Naive thymus-derived CD4-positive, alpha-beta T cell (primary cell): ENCODE measurements around the gene USF3. TPM values are rescaled to one million over a fixed set of nuclear protein-coding genes. Genes with fewer than 3 reads are reported as not detected.

Experiments used
- ATAC-seq: fragments of 150-1000 bp; cut with Tn5 transposase; 2 replicates; pipeline ENCODE4 v1.10.0; 2021; ENCODE audit warnings: mild to moderate bottlenecking, moderate library complexity
- CTCF ChIA-PET: fragments of 350-600 bp; sonication (Branson Sonifier 250); formaldehyde crosslinking; loops from one replicate; lab custom pipeline; 2021; ENCODE audit warnings: antibody characterized with exemption; lab: Charles Lee
- POLR2A ChIA-PET: fragments of 350-600 bp; sonication (Branson Sonifier 250); formaldehyde crosslinking; loops from one replicate; lab custom pipeline; 2021; ENCODE audit warnings: antibody characterized with exemption, inconsistent platforms; lab: Charles Lee
- DNase-seq, 9 donors: peaks; one replicate each; pipeline versions ENCODE4 v3.0.0 to v3.0.0-alpha.2; 2020 to 2022; ENCODE audit warnings: mixed read lengths in 1 of 9
- H3K27ac ChIP-seq: one replicate; pipeline ENCODE4 v1.7.0; 2013; ENCODE audit warnings: mild to moderate bottlenecking, low read depth, low read length, moderate library complexity
- H3K27me3 ChIP-seq, 2 donors: one replicate each; pipeline ENCODE4 v1.7.0; 2013; ENCODE audit warnings: low read length in 2 of 2, mild to moderate bottlenecking in 2 of 2, moderate library complexity in 2 of 2; ENCODE audit not compliant: control insufficient read depth in 2 of 2, insufficient read depth in 2 of 2
- H3K36me3 ChIP-seq, 3 experiments: 1 replicate in 2 of 3; 2 replicates in 1 of 3; pipeline ENCODE4 v1.7.0; 2013; ENCODE audit warnings: low read length in 3 of 3, mild to moderate bottlenecking in 3 of 3, moderate library complexity in 1 of 3; ENCODE audit not compliant: insufficient read depth in 3 of 3, control insufficient read depth in 2 of 3
- H3K4me1 ChIP-seq, 2 donors: one replicate each; pipeline ENCODE4 v1.7.0; 2013; ENCODE audit warnings: low read length in 2 of 2, mild to moderate bottlenecking in 2 of 2, moderate library complexity in 1 of 2; ENCODE audit not compliant: control insufficient read depth in 2 of 2, insufficient read depth in 2 of 2
- H3K4me3 ChIP-seq: 2 replicates; pipeline ENCODE4 v1.7.0; 2013; ENCODE audit warnings: mild to moderate bottlenecking, low read length
- H3K9me3 ChIP-seq, 3 experiments: 1 replicate in 2 of 3; 2 replicates in 1 of 3; pipeline ENCODE4 v1.7.0; 2013; ENCODE audit warnings: low read length in 3 of 3; ENCODE audit not compliant: control insufficient read depth in 2 of 3
- H3K27ac Mint-ChIP-seq, 9 donors: one replicate each; pipeline ENCODE4 v1.8.0; 2020 to 2022; ENCODE audit warnings: mixed read lengths in 9 of 9, mild to moderate bottlenecking in 8 of 9, moderate library complexity in 5 of 9, inconsistent platforms in 2 of 9
- H3K27me3 Mint-ChIP-seq, 5 donors: one replicate each; pipeline ENCODE4 v1.8.0; 2021 to 2022; ENCODE audit warnings: mixed read lengths in 5 of 5, mild to moderate bottlenecking in 1 of 5
- H3K36me3 Mint-ChIP-seq, 5 donors: one replicate each; pipeline ENCODE4 v1.8.0; 2020 to 2022; ENCODE audit warnings: mixed read lengths in 5 of 5, mild to moderate bottlenecking in 3 of 5, inconsistent platforms in 1 of 5
- H3K4me1 Mint-ChIP-seq, 7 donors: one replicate each; pipeline ENCODE4 v1.8.0; 2020 to 2022; ENCODE audit warnings: mixed read lengths in 7 of 7, mild to moderate bottlenecking in 3 of 7, inconsistent platforms in 1 of 7
- H3K4me3 Mint-ChIP-seq, 10 donors: one replicate each; pipeline ENCODE4 v1.8.0; 2020 to 2022; ENCODE audit warnings: mild to moderate bottlenecking in 10 of 10, mixed read lengths in 10 of 10, moderate library complexity in 6 of 10, inconsistent platforms in 2 of 10
- H3K9me3 Mint-ChIP-seq, 11 donors: one replicate each; pipeline ENCODE4 v1.8.0; 2020 to 2022; ENCODE audit warnings: mixed read lengths in 11 of 11, mild to moderate bottlenecking in 4 of 11, inconsistent platforms in 1 of 11, moderate library complexity in 1 of 11
- intact Hi-C, 2 donors: fragments of 100-400 bp; cut with micrococcal nuclease; formaldehyde crosslinking; loops; one replicate each; pipeline ENCODE4 v1.15.1; 2023
- polyA plus RNA-seq, 2 donors: library from polyadenylated mRNA; unstranded; fragments of 300-500 nt; fragmentation: Illumina TruSeq; gene quantifications; one replicate each; pipeline ENCODE4 v1.2.3, GENCODE V29; 2021
- total RNA-seq, 6 experiments: library from RNA in 5 of 6; stranded (reverse) in 5 of 6; gene quantifications; 1 replicate in 5 of 6; 2 replicates in 1 of 6; pipeline ENCODE4 v1.2.3 and lab custom pipeline; 2021 to 2026

The USF3 gene, protein sequence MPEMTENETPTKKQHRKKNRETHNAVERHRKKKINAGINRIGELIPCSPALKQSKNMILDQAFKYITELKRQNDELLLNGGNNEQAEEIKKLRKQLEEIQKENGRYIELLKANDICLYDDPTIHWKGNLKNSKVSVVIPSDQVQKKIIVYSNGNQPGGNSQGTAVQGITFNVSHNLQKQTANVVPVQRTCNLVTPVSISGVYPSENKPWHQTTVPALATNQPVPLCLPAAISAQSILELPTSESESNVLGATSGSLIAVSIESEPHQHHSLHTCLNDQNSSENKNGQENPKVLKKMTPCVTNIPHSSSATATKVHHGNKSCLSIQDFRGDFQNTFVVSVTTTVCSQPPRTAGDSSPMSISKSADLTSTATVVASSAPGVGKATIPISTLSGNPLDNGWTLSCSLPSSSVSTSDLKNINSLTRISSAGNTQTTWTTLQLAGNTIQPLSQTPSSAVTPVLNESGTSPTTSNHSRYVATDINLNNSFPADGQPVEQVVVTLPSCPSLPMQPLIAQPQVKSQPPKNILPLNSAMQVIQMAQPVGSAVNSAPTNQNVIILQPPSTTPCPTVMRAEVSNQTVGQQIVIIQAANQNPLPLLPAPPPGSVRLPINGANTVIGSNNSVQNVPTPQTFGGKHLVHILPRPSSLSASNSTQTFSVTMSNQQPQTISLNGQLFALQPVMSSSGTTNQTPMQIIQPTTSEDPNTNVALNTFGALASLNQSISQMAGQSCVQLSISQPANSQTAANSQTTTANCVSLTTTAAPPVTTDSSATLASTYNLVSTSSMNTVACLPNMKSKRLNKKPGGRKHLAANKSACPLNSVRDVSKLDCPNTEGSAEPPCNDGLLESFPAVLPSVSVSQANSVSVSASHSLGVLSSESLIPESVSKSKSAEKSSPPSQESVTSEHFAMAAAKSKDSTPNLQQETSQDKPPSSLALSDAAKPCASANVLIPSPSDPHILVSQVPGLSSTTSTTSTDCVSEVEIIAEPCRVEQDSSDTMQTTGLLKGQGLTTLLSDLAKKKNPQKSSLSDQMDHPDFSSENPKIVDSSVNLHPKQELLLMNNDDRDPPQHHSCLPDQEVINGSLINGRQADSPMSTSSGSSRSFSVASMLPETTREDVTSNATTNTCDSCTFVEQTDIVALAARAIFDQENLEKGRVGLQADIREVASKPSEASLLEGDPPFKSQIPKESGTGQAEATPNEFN (N-terminal part only)
- total RNA-seq: 10 to 100 TPM; 20.2 to 31.8 (median 22.6) TPM
- 1 to 10 TPM; 3.3 to 6.0 TPM for polyA plus RNA-seq
- 84.7 reads per million, percentile 81 among the genes with 10 or more reads in this experiment for total RNA-seq (lab: John Stamatoyannopoulos, UW)

DNA sequence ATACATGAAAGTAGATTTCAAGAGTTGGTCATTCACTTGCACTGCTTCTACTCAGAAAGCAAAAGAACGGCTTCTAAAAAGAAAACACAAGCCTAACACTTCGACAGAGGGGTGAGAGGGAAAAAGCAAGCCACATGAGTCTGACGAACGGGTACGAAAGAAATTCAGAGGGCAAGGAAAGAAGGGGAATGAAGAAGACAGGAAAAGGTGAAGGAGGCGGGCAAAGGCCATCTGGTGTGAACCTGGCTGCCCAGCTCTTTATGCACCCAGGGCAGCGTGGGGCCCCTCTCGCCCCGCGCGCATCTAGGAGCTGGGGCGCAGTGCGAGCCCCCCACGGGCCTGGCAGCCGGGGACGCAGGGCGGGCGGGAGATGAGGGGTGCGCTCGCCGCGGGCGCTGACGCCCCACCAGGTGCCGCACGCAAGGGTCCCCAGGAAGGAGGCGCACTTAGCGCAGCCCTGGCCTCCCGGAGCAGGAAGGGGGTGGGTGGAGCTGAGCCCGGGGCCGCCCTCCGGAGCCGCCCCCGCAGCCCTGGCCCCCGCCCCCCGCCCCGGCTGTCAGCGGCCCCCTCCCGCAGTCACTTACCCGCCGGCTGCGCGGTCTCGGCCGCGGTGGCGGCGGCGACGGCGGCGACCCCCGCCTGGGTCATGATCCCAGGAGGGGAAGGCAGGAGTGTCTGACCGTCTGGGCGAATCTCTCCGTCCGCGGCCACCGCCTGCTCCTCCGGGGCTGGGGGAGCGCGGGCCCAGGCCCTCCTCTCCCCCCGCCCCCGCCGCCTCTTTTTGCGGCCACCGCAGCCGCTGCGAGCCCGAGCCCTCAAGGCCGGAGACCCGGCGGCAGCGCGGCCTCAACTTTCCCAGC, at the start of gene USF3:
TSS of gene USF3 (minus strand) at position 857 of the 860 bp plus-strand sequence. CDS start 21,764 bp downstream, outside the sequence.
- ChIA-PET CTCF (interaction anchor here (1.3 to 1.4 kb wide), 2 partner anchors 9 to 182 kb away, joined by 3 to 4 read pairs; no protein-coding TSS in a partner anchor), POLR2A (interaction anchor here (0.5 to 5.7 kb wide), 14 partner anchors 23 to 677 kb away, joined by 3 to 69 read pairs (median 4); partner anchors contain the start of genes ATP6V1A, NAA50 and SPICE1)
- peaks cover 11 to 27% of the 10 kb centered on the region in 2 donors for H3K4me1 ChIP-seq
- no peaks in the 10 kb centered on the region for H3K36me3 ChIP-seq
- peak within 1 kb of the TSS; percentile 99 for H3K27ac ChIP-seq
- Mint-ChIP-seq H3K36me3 (peaks cover 0 to 12% (median 0%) of the 10 kb centered on the region in 5 donors), H3K4me1 (peaks cover 23 to 36% (median 29%) of the 10 kb centered on the region in 7 donors), H3K4me3 (peak within 1 kb of the TSS; percentile 91 to 100 (median 96)), H3K27ac (peak within 1 kb of the TSS; percentile 87 to 100 (median 98)), H3K27me3 (no peaks in the 10 kb centered on the region), H3K9me3 (no peaks in the 10 kb centered on the region)
- ATAC-seq: peak; percentile 81
- intact Hi-C loops: loop anchor here (1.0 to 10.0 kb wide), 15 partner anchors 41 to 1571 kb away; partner anchors contain the start of genes CCDC191 (in 2 of the 2), NAA50 (in 2 of the 2), QTRT2 (in 2 of the 2) and SLC35A5 (in 2 of the 2)
- H3K27me3 ChIP-seq: no peaks in the 10 kb centered on the region
- no peaks in the 10 kb centered on the region for H3K9me3 ChIP-seq
- peak; percentile 66 to 87 (median 82) for DNase-seq
- H3K4me3 ChIP-seq: peak within 1 kb of the TSS; percentile 82

DNA sequence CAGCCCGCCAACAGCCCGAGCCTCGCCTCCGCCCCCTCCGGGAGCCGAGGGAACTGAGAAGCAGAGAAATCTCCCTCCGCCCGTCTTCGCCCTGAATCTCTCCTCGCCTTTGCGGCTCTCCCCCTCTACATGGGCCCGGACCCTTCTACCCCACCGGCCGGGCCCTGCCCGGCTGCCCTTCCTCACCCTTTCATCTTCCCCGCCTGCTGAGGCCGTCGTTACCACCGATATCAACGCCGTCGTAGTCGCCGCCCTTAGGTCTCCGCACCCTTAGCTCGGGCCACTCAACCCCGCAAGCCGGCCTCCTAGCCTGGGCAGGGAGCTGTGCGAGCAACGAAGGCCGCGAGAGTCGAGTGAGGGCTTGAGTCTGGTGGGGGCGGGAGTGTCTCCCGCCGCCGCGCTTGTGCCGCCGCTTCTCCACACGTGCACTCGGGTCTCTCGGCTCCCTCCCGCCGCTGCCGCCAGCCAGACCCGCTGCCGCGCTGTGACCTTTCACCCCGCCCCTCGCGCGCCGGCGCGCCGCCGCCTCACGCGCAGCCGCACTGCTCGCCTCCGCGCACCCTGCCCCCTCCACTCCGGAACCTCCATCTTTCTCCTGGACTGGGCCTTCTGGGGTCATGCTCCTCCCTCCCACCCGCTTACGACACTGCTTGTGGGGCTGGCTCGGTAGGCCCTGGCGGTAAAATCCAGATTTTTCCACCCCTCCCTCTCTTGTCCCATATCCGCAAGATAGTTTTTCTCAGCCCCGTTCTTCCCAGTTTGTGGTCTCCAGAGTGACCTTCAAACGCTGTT, 49.5 kb upstream of the USF3 start, which contains the start of gene NAA50:
TSS of gene NAA50 (minus strand) at position 494 of the 792 bp plus-strand sequence. CDS start at position 194, 300 bp downstream.
- Histone ChIP-seq H3K4me3 (peak within 1 kb of the TSS; percentile 90), H3K36me3 (no peaks in the 10 kb centered on the region), H3K4me1 (peaks cover 25 to 39% of the 10 kb centered on the region in 2 donors), H3K27ac (peak within 1 kb of the TSS; percentile 99), H3K9me3 (no peaks in the 10 kb centered on the region), H3K27me3 (no peaks in the 10 kb centered on the region)
- Mint-ChIP-seq H3K9me3 (peaks cover 0 to 6% (median 0%) of the 10 kb centered on the region in 11 donors), H3K4me3 (peak within 1 kb of the TSS; percentile 92 to 100 (median 96)), H3K36me3 (peaks cover 0 to 9% (median 3%) of the 10 kb centered on the region in 5 donors), H3K4me1 (peaks cover 45 to 80% (median 72%) of the 10 kb centered on the region in 7 donors), H3K27me3 (no peaks in the 10 kb centered on the region), H3K27ac (peak within 1 kb of the TSS; percentile 98 to 100 (median 100))
- DNase-seq (peak; percentile 81 to 94 (median 89)), ATAC-seq (peak; percentile 84)
- ChIA-PET POLR2A (interaction anchor here (0.6 to 3.7 kb wide), 17 partner anchors 11 to 1400 kb away, joined by 3 to 69 read pairs (median 4); partner anchors contain the start of genes SPICE1, USF3 and ZBTB20), CTCF (interaction anchor here (0.7 to 3.0 kb wide), 15 partner anchors 11 to 1423 kb away, joined by 3 to 33 read pairs (median 4); no protein-coding TSS in a partner anchor)
- intact Hi-C loops: loop anchor here (1.0 to 10.0 kb wide), 23 partner anchors 10 to 1913 kb away; partner anchors contain the start of genes CCDC191 (in 2 of the 2), GRAMD1C (in 2 of the 2), QTRT2 (in 2 of the 2) and SIDT1 (in 2 of the 2)

DNA sequence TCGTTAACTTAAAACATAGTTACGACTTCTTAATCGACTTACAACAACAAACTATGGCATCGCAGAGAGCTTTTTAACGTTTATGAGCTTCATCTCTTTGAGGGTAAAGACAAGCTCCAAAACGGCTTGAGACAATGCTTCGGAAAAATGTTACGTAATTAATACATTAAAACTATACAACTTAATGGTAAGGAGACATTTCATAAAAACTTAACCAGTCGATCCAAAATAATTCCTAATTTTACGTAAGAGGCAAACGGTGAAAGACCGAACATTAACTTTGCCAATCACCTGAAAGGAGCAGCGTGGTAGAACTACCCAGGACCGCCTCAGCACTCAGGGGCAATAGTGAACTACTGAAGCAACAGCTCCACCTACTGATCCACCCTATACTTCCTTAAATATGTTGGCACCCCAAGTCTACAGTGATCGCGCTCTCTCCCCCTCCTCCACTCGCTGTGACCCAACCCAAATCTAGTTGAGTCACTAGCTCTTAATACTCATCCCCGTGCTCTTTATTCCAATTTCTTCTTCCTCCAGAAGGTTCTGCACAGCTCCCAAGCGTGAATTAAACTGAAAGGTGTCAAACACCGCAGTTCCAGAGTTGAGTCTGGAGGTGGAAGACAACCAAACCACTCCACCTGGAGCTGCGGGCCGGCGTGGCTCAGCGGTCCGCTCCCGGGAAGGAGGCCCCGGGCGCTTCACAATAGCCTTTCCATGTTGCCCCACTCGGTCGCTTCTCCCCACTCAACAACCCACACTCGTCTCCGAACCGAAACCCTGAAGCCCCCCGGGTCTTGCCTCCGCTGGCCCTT, 48.7 kb upstream of the USF3 start:
- H3K4me3 ChIP-seq: peak overlapping the region; percentile 90
- H3K27ac ChIP-seq: peak overlapping the region; percentile 99
- Mint-ChIP-seq H3K27me3 (no peaks in the 10 kb centered on the region), H3K4me1 (peaks cover 47 to 83% (median 71%) of the 10 kb centered on the region in 7 donors), H3K27ac (peak overlapping the region; percentile 96 to 100 (median 100)), H3K9me3 (peaks cover 0 to 6% (median 0%) of the 10 kb centered on the region in 11 donors), H3K36me3 (peaks cover 0 to 11% (median 3%) of the 10 kb centered on the region in 5 donors), H3K4me3 (peak overlapping the region; percentile 92 to 100 (median 96))
- H3K4me1 ChIP-seq: peaks cover 25 to 46% of the 10 kb centered on the region in 2 donors
- no peaks in the 10 kb centered on the region for H3K9me3 ChIP-seq
- ATAC-seq (peak; percentile 81), DNase-seq (peak; percentile 39 to 89 (median 83))
- intact Hi-C loops: loop anchor here (1.0 to 10.0 kb wide), 16 partner anchors 9 to 1914 kb away; partner anchors contain the start of gene GRAMD1C (in 2 of the 2)
- no peaks in the 10 kb centered on the region for H3K36me3 ChIP-seq
- no peaks in the 10 kb centered on the region for H3K27me3 ChIP-seq
- ChIA-PET CTCF (interaction anchor here (0.7 to 3.0 kb wide), 17 partner anchors 10 to 1422 kb away, joined by 3 to 33 read pairs (median 3); no protein-coding TSS in a partner anchor), POLR2A (interaction anchor here (0.9 to 3.7 kb wide), 10 partner anchors 10 to 1401 kb away, joined by 3 to 69 read pairs (median 8); partner anchors contain the start of genes SPICE1, USF3 and ZBTB20)

DNA sequence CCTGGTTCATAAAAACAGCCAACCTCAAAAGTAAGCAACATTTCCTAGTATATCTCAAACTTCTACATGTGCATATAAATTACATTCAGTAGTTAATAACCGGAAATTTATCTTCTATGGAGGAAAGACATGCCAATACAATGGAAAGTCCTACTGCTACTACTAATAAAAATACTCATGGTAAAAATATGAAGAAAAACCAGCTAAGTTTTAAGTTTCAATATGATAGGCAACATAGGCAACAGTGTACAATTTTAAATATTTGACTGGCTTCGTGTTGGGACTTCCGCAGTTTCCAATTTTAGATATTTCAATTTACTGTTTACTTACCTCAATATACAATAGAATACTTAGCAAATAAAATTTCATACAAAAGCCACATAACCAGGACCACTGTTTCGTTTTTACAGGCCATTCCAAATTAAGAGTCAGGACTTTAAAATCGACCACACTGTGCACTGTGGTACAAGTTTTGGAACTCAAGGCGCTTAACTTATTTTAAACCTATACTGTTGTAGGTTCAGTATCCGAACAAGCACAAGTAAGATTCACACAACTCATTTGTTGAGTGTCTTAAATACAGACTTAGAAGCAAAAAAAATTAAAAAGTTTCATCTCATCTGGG, 46.7 kb upstream of the USF3 start:
- Mint-ChIP-seq H3K9me3 (peaks cover 0 to 6% (median 0%) of the 10 kb centered on the region in 11 donors), H3K27me3 (no peaks in the 10 kb centered on the region), H3K4me1 (peaks cover 33 to 75% (median 66%) of the 10 kb centered on the region in 7 donors), H3K36me3 (peaks cover 0 to 7% (median 1%) of the 10 kb centered on the region in 5 donors), H3K27ac (peak overlapping the region in 2 of 9 donors; percentile 100), H3K4me3 (peak overlapping the region in 9 of 10 donors; percentile 23 to 100 (median 96))
- H3K4me3 ChIP-seq: peak overlapping the region; percentile 13
- no peaks in the 10 kb centered on the region for H3K36me3 ChIP-seq
- no peak overlapping the region for H3K27ac ChIP-seq
- H3K9me3 ChIP-seq: no peaks in the 10 kb centered on the region
- no peak for DNase-seq
- peaks cover 24 to 43% of the 10 kb centered on the region in 2 donors for H3K4me1 ChIP-seq
- ATAC-seq: no peak
- ChIA-PET CTCF (interaction anchor here (0.9 kb wide), 1 partner anchor 250 kb away, joined by 4 read pairs; no protein-coding TSS in a partner anchor), POLR2A (no interaction called here)
- intact Hi-C loops: loop anchor here (10.0 kb wide), 3 partner anchors 138 to 1068 kb away; a partner anchor contains a TSS
- no peaks in the 10 kb centered on the region for H3K27me3 ChIP-seq
